HG03039 (cell line): ENCODE measurements around the gene MNT.
A peak's percentile ranks its signal among the peaks of the same experiment; 100 is the strongest.

Experiments
- ATAC-seq: cut with Tn5 transposase; IDR thresholded peaks from one replicate; pipeline ENCODE4 v1.9.1; 2021; ENCODE audit warnings: mild to moderate bottlenecking, moderate library complexity; ENCODE audit not compliant: unreplicated experiment

Gene MNT

DNA sequence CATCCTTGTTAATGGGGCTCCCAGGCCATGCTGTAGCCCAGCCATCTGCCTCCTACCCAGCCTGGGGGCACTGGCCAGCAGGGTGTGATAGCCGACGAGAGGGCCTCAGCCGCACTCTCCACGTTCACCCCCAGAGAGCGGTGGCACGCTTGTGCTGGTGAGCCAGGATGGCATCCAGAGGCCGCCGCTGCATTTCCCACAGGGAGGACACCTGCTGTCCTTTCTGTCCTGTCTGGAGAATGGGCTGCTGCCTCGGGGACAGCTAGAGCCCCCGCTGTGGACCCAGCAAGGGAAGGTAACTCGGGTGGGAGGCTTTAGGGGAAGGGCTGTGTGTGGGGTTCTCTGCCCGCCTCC lies 36.1 kb downstream of the MNT start:
- ATAC-seq, result no peak

DNA sequence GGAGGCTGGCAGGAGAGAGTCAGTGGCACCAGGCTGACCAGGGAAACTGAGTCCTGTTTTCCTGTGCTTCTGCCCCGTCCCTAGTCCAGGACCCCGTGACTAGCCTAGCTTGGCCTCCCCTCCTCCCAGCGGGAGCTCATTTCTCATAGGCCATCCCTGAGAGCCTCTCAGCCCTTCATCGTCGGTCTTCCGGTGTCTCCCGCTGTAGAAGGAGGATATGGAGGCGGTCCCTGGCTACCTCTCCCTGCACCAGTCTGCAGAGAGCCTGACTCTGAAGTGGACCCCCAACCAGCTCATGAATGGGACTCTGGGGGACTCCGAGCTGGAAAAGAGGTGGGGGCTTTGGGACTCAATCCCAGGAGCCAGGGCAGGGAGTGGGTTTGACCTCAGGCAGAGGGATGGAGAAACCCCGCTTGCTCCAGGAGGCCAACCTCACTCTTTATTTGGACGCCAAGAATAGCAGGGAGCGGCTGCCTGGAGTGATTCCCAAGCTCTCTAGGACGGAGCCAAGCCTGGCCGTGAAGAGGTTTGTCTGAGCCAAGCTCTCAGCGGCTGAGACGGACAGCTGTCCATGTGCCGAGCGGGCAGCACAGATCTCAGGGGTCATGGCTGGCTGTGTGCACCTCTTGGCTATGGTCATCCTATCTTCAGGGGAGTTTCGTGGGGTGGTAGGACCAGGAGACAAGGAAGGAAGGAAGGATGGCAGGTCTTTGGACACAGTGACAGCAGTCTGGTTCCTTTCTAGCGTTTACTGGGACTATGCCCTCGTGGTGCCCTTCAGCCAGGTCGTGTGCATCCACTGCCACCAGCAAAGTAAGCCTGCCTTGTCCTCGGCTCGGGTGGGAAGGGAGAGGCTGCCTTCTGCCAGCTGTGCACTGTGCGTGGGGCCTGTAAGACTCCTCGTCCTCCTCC lies 36.8 kb downstream of the MNT start:
- ATAC-seq, result no peak

DNA sequence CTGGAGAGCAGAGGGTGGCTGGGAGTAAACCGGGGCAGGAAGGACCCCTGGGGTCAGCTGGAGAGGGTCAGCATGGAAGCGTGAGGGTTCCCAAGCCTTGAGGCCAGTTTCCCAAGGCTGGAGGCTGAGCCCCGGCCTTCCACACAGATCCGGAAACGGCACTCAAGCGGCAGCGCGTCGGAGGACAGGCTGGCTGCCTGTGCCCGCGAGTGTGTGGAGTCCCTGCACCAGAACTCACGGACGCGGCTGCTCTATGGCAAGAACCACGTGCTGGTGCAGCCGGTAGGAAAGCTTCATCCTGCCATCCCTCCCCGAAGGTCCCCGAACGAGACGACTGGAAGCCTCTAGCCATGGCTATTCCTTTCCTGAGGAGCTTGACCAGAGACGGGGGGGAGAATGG lies 37.5 kb downstream of the MNT start:
- no peak for ATAC-seq

DNA sequence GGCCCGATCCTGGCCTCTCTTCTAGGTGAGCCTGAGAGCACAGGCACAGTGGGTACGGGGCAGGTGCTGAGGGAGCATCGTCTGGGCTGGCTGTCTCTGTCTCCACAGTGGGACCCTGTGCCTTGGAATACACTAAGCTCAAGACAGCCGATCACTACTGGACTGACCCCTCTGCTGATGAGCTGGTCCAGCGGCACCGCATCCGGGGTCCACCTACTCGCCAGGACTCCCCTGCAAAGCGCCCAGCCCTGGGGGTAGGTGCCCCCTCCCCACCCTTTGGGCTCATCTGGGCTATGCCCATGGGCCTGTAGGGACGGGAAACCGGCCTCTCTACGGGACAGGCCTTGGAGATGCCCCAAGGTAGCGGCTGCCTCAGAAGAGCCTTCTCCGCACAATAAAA lies 38.0 kb downstream of the MNT start:
- no peak for ATAC-seq

DNA sequence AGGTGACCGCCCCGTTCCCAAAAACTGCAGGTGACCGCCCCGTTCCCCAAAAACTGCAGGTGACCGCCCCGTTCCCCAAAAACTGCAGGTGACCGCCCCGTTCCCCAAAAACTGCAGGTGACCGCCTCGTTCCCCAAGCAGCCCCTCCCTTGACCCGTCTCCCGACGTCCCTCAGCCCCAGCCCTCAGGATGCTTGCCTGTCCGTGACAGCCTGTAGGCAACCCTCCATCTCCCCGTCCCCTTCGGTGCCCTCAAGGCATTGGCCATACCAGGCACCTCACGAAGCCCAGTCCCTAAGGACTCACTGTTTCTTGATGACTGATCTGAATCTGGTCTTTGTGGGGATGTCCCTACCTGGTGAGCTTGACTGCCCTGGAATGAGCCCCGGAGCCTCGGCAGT lies 38.4 kb downstream of the MNT start:
- no peak for ATAC-seq

DNA sequence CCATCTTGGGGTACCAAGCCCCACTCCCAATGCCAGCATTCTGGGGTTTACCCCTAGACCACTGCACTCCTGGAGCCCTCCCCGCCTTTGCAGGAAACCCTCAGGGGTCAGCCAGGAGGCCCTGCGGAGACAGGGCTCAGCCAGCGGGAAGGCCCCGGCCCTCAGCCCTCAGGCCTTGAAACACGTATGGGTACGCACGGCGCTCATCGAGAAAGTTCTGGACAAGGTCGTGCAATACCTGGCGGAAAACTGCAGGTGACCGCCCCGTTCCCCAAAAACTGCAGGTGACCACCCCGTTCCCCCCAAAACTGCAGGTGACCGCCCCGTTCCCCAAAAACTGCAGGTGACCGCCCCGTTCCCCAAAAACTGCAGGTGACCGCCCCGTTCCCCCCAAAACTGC lies 38.8 kb downstream of the MNT start:
- ATAC-seq, result no peak

DNA sequence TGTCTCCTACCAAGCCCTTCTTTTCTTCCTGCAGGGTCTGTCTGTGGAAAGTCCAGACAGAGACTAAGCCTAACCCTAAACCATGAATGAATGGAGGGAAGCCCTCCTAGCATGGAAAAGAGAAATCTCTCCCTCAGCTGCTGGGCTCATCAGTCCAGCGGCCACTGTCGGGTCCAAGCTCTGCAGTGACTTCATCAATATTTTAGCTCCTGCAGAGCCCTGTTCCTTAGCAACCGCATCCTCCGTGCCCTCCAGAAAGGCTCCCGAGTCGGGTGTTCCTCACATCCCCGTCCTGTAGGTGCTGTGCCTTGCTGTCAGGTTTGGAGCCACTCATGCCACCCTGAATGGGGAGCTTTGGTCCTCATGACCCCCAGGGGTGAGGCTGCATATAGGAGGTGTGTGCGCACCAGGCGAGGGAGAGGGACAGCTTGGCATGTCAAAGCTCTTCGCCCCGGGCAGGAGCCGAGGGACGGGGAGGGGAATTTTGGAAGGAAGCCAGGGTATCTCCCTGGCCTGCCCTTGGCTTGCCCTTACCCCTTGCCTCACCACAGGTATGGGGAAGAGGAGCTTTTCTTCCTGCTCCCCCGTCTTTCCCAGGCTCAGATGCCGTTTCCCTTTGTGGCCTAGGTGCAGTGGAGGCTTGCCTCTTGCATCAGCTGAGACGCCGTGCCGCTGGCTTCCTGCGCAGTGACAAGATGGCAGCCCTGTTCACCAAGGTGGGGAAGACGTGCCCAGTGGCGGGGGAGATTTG lies 39.7 kb downstream of the MNT start:
- no peak for ATAC-seq

DNA sequence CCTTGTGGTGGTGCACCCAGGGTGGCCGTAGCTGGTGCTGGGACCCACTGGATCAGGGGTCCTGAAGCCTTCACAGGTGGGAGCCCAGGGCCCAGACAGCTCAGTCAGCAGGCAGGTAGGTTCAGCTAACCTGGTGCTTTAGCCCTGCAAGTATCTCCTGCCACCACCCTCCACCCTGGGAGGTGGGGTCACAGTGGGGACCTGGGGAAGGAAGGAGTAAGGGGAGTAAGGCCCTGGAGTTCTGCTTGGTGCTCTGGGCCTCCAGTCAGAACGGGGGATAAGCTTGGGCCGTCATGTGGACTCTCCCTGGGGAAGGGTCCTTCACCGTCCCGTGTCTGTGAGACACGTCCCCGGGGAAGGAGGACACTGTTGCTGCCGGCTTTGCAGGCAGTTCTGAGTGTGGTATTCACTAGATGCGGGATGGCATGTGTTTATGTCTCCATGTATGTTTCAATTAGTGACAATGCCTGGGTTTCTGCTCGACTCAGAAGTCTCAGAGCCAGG lies 42.9 kb downstream of the MNT start:
- no peak for ATAC-seq

DNA sequence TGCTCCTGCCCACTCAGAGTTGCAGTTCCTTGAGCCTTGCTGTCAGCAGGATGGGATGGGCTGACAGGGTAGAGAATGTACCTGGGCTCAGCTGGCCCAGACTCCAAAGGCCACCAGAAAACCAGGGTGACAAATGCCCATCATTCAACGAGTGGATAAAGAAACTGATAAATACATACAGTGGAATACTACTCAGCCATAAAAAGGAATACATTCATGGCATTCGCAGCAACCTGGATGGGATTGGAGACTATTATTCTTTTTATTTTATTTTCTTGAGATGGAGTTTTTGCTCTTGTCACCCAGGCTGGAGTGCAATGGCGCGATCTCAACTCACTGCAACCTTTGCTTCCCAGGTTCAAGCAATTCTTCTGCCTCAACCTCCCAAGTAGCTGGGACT lies 43.6 kb downstream of the MNT start:
- no peak for ATAC-seq

DNA sequence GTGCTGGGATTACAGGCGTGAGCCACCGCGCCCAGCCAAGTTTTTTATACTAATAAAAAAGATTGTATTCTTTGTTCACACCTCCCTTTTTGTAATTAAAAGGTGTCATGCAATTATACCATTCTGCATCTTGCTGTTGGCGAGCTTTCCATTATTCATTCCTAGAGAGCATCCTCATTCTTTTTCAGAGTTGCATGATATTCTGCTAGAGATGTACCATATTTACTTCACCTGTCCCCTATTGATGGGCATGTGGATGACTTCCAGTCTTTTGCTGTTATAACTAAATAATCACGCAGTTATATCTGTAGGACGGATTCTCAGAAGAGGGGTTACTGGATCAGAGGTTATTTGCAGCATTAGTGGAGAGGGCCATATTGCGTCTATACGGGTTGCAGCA lies 46.5 kb downstream of the MNT start:
- no peak for ATAC-seq

DNA sequence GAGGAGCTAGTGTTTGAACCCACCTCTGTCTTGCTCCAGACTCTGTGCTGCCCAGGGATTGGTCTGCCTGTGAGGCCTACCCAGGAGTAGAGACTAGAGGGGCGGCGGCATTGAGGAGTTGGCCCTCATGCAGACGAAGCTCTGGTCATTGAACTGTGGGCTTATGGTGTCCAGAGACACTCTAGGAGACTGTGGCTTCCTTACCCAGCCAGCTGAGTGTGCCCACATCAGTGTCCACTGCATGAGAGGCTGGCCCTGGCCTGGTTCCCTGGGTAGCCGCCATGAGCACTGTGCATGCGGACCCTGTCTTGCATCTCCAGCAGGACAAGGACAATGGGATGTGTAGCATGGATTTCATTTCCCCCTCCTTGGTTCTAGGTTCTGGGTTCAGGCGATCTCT lies 49.6 kb downstream of the MNT start:
- ATAC-seq, result no peak

DNA sequence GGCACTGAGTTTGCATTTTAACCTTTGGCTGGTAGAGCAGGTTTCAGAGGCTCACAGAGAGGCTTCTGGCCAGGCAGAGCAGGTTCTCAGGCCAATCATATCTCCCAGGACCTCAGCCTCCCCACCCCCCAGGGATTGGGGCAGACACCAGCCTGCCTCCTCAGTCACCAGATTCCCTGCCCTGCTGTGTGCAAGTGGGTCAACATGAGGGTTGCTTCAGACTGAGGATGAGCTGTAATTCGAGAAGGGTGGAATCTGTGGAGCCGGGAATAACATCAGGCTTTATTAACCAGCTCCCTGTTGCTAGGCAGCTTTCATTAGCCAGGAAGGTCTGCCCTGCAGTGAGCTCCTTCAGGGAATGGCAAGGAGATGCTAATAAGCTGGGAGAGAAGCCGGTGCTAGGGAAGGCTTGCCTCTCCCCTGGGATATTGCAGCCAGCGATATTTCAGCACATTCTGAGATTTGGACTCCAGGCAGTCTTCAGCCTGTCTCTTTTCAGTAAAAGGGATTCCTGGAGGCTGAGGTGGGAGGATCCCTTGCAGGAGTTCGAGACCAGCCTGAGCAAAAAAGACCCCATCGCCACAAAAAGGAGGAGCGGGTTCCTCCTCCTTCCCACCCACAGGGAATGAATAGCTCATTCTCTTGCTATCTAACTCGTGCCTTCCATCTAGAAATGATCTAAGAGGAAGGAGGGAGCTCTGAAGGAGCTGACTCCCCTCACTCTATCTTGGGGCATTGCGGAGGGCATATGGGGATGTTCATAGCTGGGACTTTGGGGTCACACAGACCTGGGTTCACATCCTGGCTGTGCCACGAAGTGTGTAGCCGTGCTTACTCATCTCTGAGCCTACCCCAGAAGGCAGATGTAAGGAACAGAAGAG lies 52.8 kb downstream of the MNT start:
- ATAC-seq, result no peak

DNA sequence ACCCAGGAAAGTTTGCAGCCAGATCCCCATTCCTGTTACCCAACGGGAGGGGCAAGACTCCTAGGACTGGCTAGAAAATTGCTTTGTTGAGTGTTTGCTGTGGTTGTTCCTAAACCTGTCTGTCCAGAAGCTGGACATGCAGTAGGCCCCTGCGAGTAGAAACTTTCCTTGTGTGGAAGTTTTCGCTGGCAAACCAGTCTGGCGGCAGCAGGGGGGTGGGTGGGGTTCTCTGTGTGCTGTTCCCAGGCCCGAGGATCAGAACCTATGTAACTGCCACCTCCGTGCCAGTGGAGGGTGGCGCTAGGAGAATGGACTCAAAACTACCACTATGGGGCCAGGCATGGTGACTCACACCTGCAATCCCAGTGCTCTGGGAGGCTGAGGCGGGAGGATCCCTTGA lies 54.4 kb downstream of the MNT start:
- no peak for ATAC-seq

DNA sequence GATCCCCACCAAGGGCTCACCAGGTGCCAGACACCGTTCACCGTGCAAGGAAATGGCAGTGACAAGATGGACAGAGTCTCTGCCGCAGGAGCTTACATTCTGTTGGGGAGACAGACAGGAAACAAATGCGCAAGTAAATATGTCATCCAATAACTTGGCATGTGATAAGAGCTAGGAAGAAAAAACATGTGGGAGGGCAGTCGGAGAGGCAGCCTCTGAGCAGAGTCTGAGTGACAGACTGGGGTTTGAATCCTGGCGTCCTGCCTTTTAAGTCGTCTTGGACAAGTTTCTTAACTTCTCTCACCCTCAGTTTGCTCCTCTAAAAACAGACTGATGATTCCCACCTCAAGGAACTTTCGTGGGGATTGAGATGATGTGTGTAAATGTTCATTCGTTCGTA lies 56.3 kb downstream of the MNT start:
- ATAC-seq, result no peak

DNA sequence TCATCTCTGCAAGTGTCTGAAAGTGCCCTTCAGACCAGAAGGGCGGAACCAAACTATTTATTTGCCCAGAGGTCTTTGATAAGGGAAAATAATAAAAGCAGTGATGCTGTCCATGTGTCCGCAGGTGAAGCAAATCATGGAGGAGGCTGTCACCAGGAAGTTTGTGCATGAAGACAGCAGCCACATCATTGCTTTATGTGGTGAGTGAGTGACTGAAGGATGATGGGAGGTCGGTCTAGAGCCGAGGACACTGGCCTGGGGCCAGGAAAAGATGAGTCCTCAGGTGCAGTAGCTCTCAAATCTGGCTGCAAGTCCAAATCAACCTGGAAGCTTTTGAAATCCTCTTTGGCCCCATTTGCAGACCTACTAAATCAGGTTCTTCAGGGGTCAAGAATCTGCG lies 57.4 kb downstream of the MNT start:
- no peak for ATAC-seq

DNA sequence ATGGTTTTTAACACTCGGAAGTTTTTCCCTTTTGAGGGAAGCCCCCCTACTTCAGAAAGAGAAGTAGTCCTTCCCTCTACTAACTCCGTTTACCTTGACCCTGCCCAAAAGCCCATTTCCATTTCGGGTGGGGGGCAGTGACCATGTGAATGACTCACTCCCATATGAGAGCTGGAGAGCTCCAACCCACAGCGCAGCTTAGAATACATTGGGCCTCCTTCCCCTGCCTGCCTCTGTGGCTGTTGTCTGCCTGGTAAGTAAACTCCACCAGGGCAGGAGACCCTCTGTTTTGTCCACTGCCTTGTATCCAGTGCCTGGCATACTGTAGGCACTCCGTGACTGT lies 62.6 kb downstream of the MNT start:
- no peak for ATAC-seq

DNA sequence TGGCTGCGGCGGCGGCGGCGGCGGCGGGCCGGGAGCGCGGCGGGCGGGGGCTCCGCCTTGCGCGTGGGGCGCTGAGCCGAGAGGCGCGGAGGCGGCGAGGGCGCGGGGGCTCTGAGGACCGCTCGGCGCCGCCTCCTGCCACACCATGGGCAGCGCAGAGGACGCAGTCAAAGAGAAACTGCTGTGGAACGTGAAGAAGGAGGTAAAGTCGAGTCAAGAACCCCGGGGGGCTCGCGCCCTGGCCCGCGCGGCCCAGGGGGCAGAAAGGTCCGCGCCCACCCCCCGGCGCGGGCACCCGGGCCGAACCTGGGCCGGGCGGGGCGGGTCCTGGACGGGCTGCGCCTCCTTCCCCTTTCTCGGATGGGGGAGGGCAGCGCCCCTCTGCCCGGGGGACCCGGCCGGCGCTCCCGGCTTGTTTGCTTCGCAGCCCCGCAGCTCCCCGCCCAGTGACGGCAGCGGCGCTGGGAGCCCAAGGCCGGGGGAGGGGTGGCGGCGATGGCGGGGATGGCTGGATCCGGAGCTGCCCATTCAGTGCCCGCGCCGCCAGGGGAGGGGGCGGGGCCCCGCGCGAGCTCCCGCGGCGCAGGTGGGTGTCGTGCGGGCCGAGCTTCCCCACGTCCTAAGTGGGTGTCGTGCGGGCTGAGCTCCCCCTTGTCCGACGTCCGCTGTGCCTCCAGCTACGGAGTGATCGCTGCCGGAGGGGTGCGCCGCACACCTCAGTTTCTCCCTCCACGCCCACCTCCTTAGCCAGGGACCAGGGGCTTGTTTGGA lies 63.1 kb downstream of the MNT start:
- no peak for ATAC-seq

DNA sequence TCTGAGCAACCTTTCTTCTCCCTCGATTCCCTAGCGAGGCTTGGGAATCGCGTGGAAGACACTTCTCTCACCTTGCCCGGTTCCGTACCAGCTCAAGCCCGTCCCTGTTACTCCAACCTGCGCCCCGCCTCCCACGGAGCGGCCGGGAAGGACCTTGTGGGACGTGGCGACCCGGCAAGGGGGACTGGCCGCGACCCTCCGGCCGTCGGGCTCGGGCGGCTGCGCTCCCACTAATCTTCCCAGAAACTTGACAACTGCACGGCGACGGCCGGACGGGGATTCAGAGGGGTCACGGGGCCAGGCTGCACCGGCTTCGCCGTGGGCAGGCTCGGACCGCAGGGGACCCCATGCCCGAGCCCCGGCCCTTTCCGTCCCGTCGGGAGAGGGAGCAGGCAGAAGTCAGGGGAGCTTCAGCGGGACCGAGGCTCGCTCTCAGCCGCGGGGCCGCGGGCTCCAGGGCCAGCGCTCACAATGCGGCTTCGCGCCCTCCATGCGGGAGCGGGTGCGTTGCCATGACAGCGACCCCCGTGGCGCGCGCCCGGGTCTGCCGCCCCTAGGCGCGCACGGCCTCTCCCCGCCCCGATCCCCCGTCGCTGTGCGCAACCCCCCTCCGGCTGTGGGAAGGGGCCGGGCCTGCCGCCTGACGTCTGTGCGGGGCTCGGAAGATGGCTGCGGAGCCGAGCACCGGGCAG lies 63.9 kb downstream of the MNT start, which contains the start of gene SGSM2:
TSS of gene SGSM2 (plus strand) at position 650 of the 692 bp plus-strand sequence. CDS start 188 bp downstream, outside the sequence.
- no peak for ATAC-seq

DNA sequence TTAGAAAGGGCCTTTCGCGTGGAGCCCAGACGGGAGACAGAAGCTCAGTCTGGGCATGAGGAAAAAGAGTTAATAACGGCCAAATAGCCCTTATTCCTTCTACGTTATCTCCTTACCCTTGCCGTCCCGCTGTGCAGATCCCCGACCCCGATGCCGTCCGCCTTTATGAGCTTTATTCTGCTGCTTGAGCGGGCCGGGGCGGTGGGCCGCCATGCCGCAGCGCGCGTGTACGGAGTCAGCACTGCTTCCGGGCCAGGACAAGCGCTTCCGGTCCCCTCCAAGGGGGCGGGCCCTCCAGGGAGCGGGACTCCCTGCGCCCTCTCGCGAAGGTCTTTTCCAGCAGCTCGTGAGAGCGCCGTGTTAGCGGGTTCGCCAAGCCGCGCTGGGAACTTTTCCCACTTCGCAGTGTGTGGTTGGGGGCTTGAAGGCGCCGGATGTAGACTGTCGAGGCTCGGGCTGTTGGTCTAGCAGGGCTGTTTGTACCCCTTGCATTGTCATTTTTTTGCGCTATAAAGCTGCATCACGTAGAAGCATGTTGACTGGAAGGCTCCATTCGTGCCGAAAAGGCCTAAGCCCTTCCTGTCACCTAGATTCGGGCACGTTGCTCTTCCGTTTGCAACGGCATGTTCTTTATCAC lies 64.5 kb downstream of the MNT start, which contains the start of gene TSR1:
TSS of gene TSR1 (minus strand) at position 243 of the 637 bp plus-strand sequence. CDS start at position 213, 30 bp downstream.
- ATAC-seq, result peak; percentile 77
